Fibroblast of pulmonary artery (primary cell): ENCODE results near the gene CCNB2.

Source experiments
- DNase-seq: peaks from one replicate; pipeline ENCODE4 v3.0.0-alpha.2; 2010; ENCODE audit warnings: low read depth
- H3K4me3 ChIP-seq: replicated peaks from 2 replicates; pipeline ENCODE4 v1.5.1; 2011; ENCODE audit warnings: low read depth, mild to moderate bottlenecking, control low read depth, low read length, moderate library complexity
- TF ChIP-seq, protein P1 (sequence below): IDR thresholded peaks from 2 replicates; pipeline ENCODE4 v1.5.1; 2011; ENCODE audit warnings: mild to moderate bottlenecking, control low read depth, low read length, inconsistent platforms; ENCODE audit errors: missing control alignments

The CCNB2 gene

DNA sequence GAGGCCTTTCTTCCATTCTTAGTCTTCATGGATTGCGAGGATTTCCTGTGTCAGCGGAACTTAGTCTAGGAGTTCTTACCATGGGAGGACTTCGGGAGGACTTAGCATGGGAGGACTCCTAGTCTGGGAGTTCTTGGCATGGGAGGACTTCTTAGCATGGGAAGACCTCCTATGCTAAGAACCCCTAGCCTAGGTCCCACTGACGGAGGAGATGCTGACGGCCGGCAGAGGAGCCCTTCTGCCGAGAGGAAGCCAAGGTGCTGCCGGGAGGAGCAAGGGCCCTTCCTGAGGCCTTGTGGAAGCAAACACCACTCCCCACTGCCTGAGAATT, 66.1 kb downstream of the CCNB2 start:
- no peak for DNase-seq
- TF ChIP-seq, protein P1, sequence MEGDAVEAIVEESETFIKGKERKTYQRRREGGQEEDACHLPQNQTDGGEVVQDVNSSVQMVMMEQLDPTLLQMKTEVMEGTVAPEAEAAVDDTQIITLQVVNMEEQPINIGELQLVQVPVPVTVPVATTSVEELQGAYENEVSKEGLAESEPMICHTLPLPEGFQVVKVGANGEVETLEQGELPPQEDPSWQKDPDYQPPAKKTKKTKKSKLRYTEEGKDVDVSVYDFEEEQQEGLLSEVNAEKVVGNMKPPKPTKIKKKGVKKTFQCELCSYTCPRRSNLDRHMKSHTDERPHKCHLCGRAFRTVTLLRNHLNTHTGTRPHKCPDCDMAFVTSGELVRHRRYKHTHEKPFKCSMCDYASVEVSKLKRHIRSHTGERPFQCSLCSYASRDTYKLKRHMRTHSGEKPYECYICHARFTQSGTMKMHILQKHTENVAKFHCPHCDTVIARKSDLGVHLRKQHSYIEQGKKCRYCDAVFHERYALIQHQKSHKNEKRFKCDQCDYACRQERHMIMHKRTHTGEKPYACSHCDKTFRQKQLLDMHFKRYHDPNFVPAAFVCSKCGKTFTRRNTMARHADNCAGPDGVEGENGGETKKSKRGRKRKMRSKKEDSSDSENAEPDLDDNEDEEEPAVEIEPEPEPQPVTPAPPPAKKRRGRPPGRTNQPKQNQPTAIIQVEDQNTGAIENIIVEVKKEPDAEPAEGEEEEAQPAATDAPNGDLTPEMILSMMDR = no peak
- H3K4me3 ChIP-seq = no peak overlapping the region

DNA sequence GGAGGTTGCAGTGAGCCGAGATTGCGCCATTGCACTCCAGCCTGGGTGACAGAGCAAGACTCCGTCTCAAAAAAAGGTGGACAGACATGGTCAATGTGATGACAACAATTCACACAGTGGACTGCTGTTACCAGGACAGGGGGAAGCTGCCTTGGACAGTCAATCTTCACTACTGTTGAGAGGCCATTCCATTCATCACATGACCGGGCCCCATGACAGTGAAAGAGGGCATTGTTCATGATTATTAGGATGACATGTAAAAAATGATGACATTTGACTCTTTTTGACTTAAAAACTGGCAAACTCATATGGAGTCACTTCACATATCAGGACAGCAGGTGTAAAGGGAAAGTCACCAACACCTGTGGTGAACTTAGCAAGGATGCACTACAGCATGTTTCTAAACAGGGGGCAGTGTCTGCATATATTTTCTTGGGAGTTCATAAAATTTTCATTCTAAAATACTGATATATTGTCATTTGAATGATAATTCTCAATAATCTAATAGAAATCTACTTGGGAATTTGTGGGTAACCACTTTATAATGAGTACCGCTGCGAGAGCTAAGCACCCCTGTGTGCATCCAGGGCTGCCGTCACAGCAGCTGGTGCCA, 67.4 kb downstream of the CCNB2 start:
- DNase-seq = no peak
- H3K4me3 ChIP-seq = no peak overlapping the region
- TF ChIP-seq, protein P1 = peak; percentile 12

DNA sequence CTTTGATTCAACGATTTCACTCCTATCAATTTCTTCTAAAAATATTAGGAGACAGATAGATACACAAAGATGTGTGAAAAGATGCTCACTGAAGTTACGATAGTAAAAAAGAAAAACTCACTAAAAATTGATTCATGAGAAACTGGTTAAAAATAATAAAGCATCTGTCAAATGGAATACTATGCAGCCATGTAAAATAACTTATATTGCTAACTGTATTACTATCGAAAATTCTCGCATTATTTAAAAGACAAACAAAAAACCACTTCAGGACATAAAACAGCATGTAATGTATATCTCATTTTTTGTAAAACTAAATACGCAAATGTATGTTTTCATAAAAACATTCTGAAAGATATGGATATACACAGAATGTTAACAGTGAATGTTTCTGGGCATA, 68.2 kb downstream of the CCNB2 start:
- no peak for DNase-seq
- TF ChIP-seq, protein P1 = no peak

DNA sequence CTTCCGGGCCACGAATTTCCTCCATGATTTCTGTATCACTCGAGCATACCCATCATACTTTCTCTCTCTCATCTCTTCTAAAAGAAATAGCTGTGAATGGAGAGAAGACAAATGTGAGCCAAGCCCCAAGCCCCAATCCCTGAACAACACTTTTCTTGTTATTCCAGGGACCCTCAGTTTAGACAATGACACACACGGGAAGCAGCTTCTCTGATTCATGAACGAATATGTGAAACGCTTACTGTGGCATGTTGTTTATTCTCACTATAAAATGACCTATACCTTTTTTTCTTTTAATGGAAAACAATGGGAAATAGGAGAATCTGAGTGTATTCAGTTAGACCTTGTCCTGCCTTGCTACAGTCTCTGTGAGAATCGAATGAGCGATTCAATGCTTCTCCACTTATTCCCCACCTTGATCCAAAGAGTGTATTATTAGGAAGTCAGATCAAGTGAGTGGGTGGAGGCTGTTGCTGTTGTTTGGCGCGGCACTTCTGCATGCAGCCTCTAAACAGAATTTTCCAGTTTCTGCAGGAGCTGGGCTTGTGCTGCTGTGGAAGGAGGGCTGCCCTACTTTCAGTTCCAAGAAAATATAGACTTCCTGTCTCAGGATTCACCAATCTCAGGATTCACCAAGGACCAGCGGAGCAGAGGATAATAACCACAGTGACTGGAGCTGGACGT, 69.3 kb downstream of the CCNB2 start:
- TF ChIP-seq, protein P1 = no peak
- H3K4me3 ChIP-seq = no peak overlapping the region
- no peak for DNase-seq

More for the DNA sequence above, 68.2 kb downstream of the CCNB2 start:
- H3K4me3 ChIP-seq = no peak overlapping the region
